SKM-1 (cell line): ENCODE measurements around the gene GRK3.
A peak's percentile ranks its signal among the peaks of the same experiment; 100 is the strongest.
"Not testable (repeated sequence)": the region's sequence is repeated elsewhere in the genome, so short reads cannot be mapped to it uniquely, and the experiment has no call there.

Source experiments
- DNase-seq: peaks from one replicate; lab custom pipeline; 2025; ENCODE audit not compliant: unreplicated experiment; lab: John Stamatoyannopoulos, UW

Gene GRK3

GRCh38 chr22:25570486-25570885 lies 6.0 kb downstream of the GRK3 start:
- no peak for DNase-seq

- DNase-seq, result not testable (repeated sequence)
Measured at GRCh38 chr22:25571969-25572707, 7.7 kb downstream of the GRK3 start.

GRCh38 chr22:25572708-25573171 lies 8.3 kb downstream of the GRK3 start:
- peak; percentile 18 for DNase-seq

- DNase-seq, result no peak
Measured at GRCh38 chr22:25573841-25574240, 9.4 kb downstream of the GRK3 start.

DNA sequence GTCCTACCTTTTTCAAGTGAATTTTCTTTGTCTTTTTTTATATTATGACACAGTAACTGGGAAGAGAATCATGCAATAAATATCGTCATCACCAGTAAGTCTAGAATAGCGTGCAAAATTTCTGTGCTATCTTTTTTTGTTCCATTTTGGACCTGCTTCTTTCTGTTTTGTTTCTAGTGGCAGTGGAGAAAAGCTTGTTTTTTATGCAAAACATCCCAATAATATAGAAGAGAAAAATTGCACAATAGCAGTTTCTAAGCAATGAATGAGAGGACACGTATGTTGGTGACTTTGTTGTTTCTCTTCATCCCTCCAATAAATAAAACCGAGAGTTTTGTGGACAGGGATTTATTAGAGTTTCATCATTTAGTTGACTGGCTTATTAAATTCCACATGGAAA lies 10.3 kb downstream of the GRK3 start:
- no peak for DNase-seq

DNA sequence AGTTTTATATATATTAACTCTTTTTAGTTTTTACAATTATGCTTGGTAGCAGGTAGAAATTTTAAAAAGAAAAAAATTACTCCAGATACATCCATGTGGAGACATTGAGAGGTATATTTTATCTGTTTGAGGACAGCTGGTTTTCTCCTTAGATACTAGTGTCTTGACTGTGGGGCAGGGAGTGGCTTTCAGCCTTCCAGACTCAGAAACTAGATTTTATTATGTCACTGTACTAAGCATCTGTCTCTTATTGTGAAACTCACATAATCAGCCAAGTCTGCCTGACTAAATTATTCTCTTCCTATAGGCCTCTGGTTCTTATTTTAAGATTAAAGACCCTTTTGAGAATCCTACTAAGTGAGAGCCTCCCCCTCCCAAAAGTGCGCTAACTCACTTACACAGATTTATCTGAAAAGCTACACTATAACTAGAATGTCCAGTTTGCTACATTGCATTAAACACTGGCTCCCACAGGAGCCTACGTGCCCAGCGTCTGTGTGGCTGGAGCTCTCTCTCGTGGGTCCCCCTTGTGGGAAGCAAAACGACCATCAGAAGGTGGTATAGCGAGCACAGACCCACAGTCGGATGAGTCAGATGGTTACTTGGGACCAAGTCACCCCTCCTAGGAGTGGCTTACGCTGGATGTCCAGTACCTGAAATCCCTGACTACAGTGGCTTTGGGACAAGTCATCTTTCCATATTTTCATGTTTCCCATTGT lies 11.4 kb downstream of the GRK3 start:
- DNase-seq, result not testable (repeated sequence)

DNA sequence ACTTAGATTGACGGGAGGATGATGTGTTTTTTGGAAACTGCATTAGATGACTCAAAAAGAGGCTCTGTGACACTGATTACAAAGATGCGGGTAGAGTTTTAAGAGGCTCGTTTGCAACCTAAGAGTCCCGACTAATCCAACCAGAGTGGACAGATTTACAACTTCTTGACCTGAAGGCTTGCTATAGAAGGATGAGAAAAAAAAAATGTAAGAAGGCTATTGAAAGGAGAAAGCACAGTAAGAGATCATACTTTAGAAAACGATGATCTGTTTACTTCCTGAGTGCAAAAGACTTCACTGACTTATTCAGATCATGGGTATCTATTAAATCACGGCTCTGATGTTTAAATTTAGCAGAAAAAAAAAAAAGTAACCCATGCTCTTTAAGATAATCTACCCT lies 17.0 kb downstream of the GRK3 start:
- not testable (repeated sequence) for DNase-seq

DNA sequence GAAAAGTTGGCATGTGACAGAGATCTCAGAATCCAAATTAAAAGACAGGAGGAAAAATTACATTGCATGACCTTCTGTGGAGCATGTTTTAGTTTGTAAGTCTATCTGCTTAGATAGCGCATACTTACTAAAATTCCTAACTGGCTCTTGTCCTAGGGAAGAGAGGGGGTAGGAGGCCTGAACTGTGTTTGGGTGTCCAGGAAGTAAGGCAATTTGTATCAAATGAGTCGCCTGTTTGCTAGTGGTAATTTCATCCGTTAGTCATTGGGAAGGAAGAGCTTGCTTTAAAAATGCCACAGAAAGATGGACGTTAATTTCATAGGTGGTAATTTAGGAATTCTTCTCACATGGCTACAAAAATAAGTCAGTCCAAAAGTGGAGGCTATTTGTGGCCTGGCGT lies 18.5 kb downstream of the GRK3 start:
- no peak for DNase-seq

DNA sequence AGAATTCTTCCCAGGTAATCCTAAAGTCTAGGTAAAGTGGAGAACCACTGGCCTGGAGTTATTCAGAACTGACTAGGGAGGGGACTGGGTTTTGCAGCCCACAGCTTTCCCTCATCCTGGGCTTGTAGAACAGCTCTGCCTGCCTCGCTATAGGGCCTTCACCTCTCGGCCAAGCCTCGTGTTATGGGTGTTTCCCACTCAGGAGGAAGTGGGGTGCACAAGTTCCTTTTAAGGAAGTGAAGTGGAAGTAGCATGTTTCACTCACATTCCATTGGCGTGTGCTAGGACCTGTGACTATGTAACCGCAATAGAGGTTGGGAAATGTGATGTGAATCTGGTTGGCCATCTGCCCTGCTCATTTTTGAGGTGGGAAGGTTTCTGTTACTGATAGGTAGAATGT lies 20.5 kb downstream of the GRK3 start:
- DNase-seq, result peak; percentile 1

DNA sequence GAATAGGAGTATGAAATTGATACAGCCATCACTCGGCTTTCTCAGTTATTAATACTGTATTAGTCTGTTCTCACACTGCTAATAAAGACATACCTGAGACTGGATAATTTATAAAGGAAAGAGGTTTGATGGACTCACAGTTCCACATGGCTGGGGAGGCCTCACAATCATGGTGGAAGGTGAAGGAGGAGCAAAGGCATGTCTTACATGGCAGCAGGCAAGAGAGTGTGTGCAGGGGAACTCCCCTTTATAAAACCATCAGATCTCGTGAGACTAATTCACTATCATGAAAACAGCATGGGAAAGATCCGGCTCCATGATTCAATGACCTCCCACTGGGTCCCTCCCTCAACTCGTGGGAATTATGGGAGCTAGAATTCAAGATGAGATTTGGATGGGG lies 25.2 kb downstream of the GRK3 start:
- DNase-seq, result not testable (repeated sequence)

- not testable (repeated sequence) for DNase-seq
Measured at GRCh38 chr22:25593323-25593722, 28.8 kb downstream of the GRK3 start.

GRCh38 chr22:25598609-25599008 lies 34.1 kb downstream of the GRK3 start:
- no peak for DNase-seq

DNA sequence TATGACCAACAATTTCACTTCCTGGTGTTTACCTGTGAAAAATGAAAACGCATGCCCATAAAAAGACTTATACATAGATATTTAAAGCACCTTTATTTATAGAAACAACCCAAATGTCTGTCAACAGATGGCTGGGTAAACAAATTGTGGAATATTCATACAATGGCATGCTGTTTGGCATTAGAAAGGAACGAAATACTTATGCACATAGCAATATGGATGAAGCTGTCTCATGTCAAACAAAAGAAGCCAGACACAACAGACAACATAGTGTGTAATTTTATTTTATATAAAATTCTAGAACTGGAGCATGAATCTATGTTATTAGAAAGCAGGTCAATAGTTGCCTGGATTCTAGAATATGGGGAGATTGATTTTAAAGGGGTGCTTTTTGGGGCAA lies 38.0 kb downstream of the GRK3 start:
- no peak for DNase-seq

GRCh38 chr22:25602916-25603315 lies 38.4 kb downstream of the GRK3 start:
- DNase-seq, result no peak

- not testable (repeated sequence) for DNase-seq
Measured at GRCh38 chr22:25605146-25605545, 40.7 kb downstream of the GRK3 start.

DNA sequence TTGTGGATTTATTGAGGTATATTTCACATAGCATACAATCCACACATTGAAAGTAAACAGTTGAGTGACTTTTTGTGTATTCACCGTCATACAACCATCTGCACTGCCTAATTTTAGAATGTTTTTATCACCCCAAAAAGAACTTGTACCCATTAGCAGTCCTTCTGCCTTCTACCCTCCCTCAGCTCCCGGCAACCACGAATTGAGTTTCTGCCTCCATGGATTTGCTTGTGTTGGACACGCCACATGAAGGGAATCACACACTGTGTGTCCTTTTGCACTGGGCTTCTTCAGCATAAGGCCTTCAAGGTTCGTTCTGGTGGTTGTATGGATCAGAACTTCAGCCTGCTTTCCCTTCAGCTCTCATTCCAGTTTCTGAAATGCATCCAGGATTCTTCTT lies 41.1 kb downstream of the GRK3 start:
- DNase-seq, result not testable (repeated sequence)

DNA sequence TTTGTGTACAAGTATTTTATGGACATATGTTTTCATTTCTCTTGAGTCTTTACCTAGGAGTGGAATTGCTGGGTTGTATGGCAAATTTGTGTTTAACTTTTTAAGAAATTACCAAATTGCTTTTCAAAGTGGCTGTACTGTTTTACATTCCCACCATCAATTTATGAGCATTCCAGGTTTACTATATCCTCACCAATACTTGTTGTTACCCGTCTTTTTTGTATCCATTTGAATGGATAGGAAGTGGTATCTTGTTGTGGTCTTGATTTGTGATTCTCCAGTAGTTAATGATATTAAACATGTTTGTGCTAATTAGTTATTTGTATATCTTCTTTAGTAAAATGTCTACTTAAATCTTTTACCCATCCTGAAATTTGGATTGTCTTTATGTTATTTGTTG lies 46.8 kb downstream of the GRK3 start:
- DNase-seq, result not testable (repeated sequence)

- DNase-seq, result not testable (repeated sequence)
Measured at GRCh38 chr22:25613131-25613530, 48.7 kb downstream of the GRK3 start.

DNA sequence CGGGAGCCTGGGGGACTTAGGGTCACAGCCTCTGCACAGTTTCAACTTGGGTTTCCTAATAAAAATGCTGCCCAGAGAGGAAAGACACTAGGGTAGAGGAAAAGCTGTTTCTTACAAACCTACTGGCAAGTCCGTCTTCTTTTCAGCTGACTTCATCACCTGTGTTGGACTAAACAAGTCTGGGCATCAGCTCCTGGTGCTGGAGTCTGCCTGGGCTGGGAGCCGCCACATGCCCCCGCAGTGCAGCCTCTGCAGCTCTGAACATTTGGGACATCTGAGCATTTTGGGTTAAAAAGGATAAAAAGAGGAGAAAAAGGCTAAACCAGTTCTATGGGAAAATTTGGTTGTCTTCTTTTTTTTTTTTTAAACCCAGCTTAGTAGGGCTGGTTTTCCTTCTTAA lies 49.1 kb downstream of the GRK3 start:
- DNase-seq, result not testable (repeated sequence)

GRCh38 chr22:25614791-25615190 lies 50.3 kb downstream of the GRK3 start:
- not testable (repeated sequence) for DNase-seq

DNA sequence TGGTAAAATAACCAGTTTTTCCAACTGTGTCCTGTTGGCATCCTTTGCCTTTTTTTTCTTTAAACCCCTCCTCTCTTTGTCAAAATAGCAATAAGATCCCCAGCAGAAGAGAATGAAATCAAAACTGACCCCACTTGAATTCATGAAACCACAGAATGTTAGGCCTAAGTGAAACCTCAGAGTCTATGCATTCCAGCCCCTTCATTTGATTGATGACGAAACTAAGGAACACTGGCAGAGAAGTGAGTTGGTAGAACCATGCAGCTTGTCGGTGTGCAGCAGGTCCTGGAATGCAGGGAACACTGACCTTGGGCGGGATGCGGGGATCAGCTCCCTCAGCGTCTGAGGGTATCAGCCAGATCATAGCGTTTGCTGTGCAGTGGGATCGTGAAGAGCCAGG lies 57.5 kb downstream of the GRK3 start:
- DNase-seq, result no peak

GRCh38 chr22:25623310-25623734 lies 58.8 kb downstream of the GRK3 start:
- DNase-seq, result no peak
